ENCODE results near the gene RGCC.

RGCC gene

DNA sequence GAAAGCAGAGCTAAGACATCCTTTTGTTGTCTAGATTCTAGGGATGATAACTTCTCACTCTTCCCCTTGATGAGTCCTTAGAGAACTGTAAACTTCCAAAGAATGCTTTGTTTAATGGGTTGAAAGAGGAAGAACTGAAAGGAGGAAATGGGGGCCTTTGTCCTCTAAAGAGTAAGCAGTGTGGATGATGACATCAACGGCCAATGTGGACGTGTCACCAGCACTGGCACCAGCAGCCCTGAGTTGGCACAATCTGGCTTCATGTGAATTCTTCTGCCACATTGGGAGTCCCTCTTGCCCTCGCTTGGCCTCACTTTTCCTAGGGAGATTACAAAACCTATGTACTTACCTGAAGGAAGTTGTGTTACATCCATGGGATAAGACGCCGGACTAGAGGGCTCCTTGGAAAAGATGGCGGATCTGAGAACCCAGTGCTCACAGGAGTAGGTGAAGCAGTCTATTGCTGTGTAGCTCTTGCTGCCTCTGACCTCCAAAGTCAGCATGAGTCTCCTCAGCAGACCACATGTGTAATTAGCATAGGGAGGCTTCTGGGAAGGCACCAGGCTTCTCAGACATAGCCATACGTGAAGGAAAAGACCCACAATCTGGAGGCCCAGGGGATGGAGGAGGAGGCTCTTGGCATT is 62.8 kb downstream of the RGCC start:
- no peak for DNase-seq

Data from stimulated activated CD4-positive, alpha-beta T cell treated with anti-CD3 and anti-CD28 coated beads, Interleukin-1b, Interleukin-23, amount 100 ng/mL, for 48 hours (primary cell).